GM12878 (cell line): ENCODE measurements around the gene MESP2. TPM values are rescaled to one million over a fixed set of nuclear protein-coding genes. Genes with fewer than 3 reads are reported as not detected.
A peak's percentile ranks its signal among the peaks of the same experiment; 100 is the strongest.
"Not testable (repeated sequence)": the region's sequence is repeated elsewhere in the genome, so short reads cannot be mapped to it uniquely, and the experiment has no call there.

Source experiments
- ATAC-seq: fragments of 200-7000 bp; cut with Tn5 transposase; 3 replicates; pipeline ENCODE4 v1.9.1; 2020; ENCODE audit warnings: mild to moderate bottlenecking, moderate library complexity
- BruUV-seq: library from RNA; stranded (reverse); fragments of 400-500 nt; replicated peaks from 2 replicates; lab custom pipeline; 2021; lab: Mats Ljungman, UMichigan
- CTCF ChIA-PET: fragments of 300-600 bp; sonication (Branson Sonifier 250); formaldehyde crosslinking; extraction: SDS; loops from one replicate; lab custom pipeline; 2021; ENCODE audit warnings: inconsistent platforms; lab: Yijun Ruan, JAX
- POLR2A ChIA-PET: fragments of 350-600 bp; formaldehyde crosslinking; extraction: SDS; loops from one replicate; lab custom pipeline; 2021; ENCODE audit warnings: inconsistent platforms; lab: Charles Lee
- RAD21 ChIA-PET: fragments of 300-600 bp; sonication (Branson Sonifier 250); formaldehyde crosslinking; loops from one replicate; lab custom pipeline; 2023; ENCODE audit warnings: antibody characterized with exemption; ENCODE audit not compliant: unreplicated experiment; lab: Charles Lee
- SMC1A ChIA-PET: fragments of 300-600 bp; sonication (Branson Sonifier 250); formaldehyde crosslinking; loops from one replicate; lab custom pipeline; 2023; ENCODE audit not compliant: unreplicated experiment, uncharacterized antibody; lab: Charles Lee
- DNase-seq: peaks from one replicate; pipeline ENCODE4 v3.0.0-alpha.2; 2011; ENCODE audit warnings: low read depth, low spot score
- FAIRE-seq: peaks from 3 replicates; lab custom pipeline; 2011; peaks lifted over from hg19 to GRCh38; lab: Jason Lieb, UNC
- H2AFZ ChIP-seq: 2 replicates; pipeline ENCODE4 v1.6.0; 2011; ENCODE audit warnings: low read depth, low read length, control low read depth; ENCODE audit not compliant: control insufficient read depth
- H3K27ac ChIP-seq: 2 replicates; pipeline ENCODE4 v1.5.1; 2011; ENCODE audit warnings: control low read depth; ENCODE audit not compliant: control insufficient read depth, insufficient read depth
- H3K27me3 ChIP-seq, 2 experiments: replicated peaks in 1 of 2; 2 replicates each; pipeline versions ENCODE4 v1.6.0 to v1.6.1; 2011; ENCODE audit warnings: low read length in 1 of 2; ENCODE audit not compliant: control insufficient read depth in 2 of 2, insufficient read depth in 2 of 2
- H3K36me3 ChIP-seq, 2 experiments: 2 replicates each; pipeline ENCODE4 v1.5.1; 2011; ENCODE audit warnings: low read length in 1 of 2; ENCODE audit not compliant: control insufficient read depth in 2 of 2, insufficient read depth in 2 of 2
- H3K4me1 ChIP-seq: 2 replicates; pipeline ENCODE4 v1.6.1; 2011; ENCODE audit warnings: mild to moderate bottlenecking, low read length, moderate library complexity, mixed read lengths; ENCODE audit not compliant: control insufficient read depth, insufficient read depth
- H3K4me2 ChIP-seq: 2 replicates; pipeline ENCODE4 v1.6.0; 2011; ENCODE audit warnings: control low read depth; ENCODE audit not compliant: control insufficient read depth, insufficient read depth
- H3K4me3 ChIP-seq: fragments of 200-600 bp; sonication (generic); 2 replicates; pipeline ENCODE4 v1.5.1; 2016
- H3K79me2 ChIP-seq: 2 replicates; pipeline ENCODE4 v1.6.0; 2011; ENCODE audit warnings: low read length; ENCODE audit not compliant: control insufficient read depth, insufficient read depth
- H3K9ac ChIP-seq: 2 replicates; pipeline ENCODE4 v1.8.0; 2011; ENCODE audit warnings: low read length, control low read depth, mixed read lengths; ENCODE audit not compliant: control insufficient read depth, insufficient read depth
- H3K9me3 ChIP-seq: replicated peaks from 3 replicates; pipeline ENCODE4 v1.5.1; 2011; ENCODE audit warnings: mild to moderate bottlenecking, low read length; ENCODE audit not compliant: control insufficient read depth, insufficient read depth
- H4K20me1 ChIP-seq: 2 replicates; pipeline ENCODE4 v1.6.0; 2011; ENCODE audit not compliant: control insufficient read depth, insufficient read depth
- FOS ChIP-seq: IDR thresholded peaks from 3 replicates; pipeline ENCODE4 v1.6.1; 2011; ENCODE audit warnings: borderline replicate concordance; ENCODE audit not compliant: insufficient read length; ENCODE audit errors: extremely low read depth
- HDAC2 ChIP-seq: fragments of 200-600 bp; sonication (generic); IDR thresholded peaks from 2 replicates; pipeline ENCODE4 v1.6.1; 2017
- MEF2A ChIP-seq: IDR thresholded peaks from 2 replicates; pipeline ENCODE4 v1.6.1; 2011; ENCODE audit warnings: low read depth, mild to moderate bottlenecking, low read length, moderate library complexity; ENCODE audit not compliant: insufficient read depth
- STAT3 ChIP-seq: IDR thresholded peaks from 2 replicates; pipeline ENCODE4 v1.6.1; 2011; ENCODE audit warnings: low read depth, low read length, improper control_type of control experiment
- SUPT20H ChIP-seq: IDR thresholded peaks from 2 replicates; pipeline ENCODE4 v1.6.1; 2011; ENCODE audit warnings: low read depth, mild to moderate bottlenecking, low read length, moderate library complexity, borderline replicate concordance; ENCODE audit not compliant: control insufficient read depth
- WGBS: methylation state at CpG from one replicate; pipeline ENCODE4 v1.1.6; 2016; ENCODE audit warnings: low lambda C conversion rate; ENCODE audit not compliant: insufficient replicate concordance, insufficient coverage; ENCODE audit errors: missing lambda C conversion rate; 5-methylcytosine and 5-hydroxymethylcytosine counted together
- in situ Hi-C: fragments of 300-500 bp; cut with MboI; formaldehyde crosslinking; loops from 9 replicates; pipeline ENCODE4 v1.14.3; 2018; ENCODE audit warnings: mixed read lengths
- intact Hi-C: fragments of 100-400 bp; cut with micrococcal nuclease; formaldehyde crosslinking; loops from one replicate; pipeline ENCODE4 v1.14.2; 2022; ENCODE audit not compliant: unreplicated experiment
- polyA plus RNA-seq, 11 experiments: library from polyadenylated mRNA; depleted of rRNA in 4 of 11; unstranded in 6 of 11; stranded (reverse) in 5 of 11; fragments of >200 nt; fragmentation: Nextera tagmentation in 4 of 11; fragmentation: Illumina TruSeq in 1 of 11; extraction: Ambion mirVana in 4 of 11; extraction: Trizol in 1 of 11; gene quantifications; 1 replicate in 1 of 11; 2 replicates in 10 of 11; pipeline versions ENCODE4 v1.2.1 to v1.2.3, GENCODE V29; 2011 to 2016; ENCODE audit warnings: inconsistent platforms in 2 of 11, missing spikeins in 2 of 11, low read depth in 1 of 11
- total RNA-seq, 4 experiments: library from RNA; depleted of rRNA in 3 of 4; stranded (reverse); fragments of >200 nt in 3 of 4; fragmentation: Illumina TruSeq in 1 of 4; extraction: Trizol in 1 of 4; gene quantifications; 2 replicates each; pipeline versions ENCODE4 v1.2.1 to v1.2.3, GENCODE V29; 2013 to 2021

The MESP2 gene
- total and polyA plus RNA-seq, 10 of the 15 experiments (the other 5 are each of a cell fraction or from before 2014, with no cell fraction given), result 0.04 TPM; not detected in 9

DNA sequence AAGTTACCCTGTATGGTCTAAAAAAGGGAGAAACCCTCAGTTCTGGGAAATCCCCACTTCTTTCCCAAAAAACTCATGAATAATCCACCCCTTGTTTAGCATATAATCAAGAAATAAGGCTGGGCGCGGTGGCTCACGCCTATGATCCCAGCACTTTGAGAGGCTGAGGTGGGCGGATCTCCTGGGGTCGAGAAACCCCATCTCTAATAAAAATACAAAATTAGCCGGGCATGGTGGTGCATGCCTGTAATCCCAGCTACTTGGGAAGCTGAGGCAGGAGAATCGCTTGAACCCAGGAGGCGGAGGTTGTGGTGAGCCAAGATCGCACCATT lies 6.5 kb downstream of the MESP2 start:
- POLR2A ChIA-PET, ATAC-seq: not testable (repeated sequence)
- WGBS, result 19% methylated on average over 9 of the region's 9 CpGs

DNA sequence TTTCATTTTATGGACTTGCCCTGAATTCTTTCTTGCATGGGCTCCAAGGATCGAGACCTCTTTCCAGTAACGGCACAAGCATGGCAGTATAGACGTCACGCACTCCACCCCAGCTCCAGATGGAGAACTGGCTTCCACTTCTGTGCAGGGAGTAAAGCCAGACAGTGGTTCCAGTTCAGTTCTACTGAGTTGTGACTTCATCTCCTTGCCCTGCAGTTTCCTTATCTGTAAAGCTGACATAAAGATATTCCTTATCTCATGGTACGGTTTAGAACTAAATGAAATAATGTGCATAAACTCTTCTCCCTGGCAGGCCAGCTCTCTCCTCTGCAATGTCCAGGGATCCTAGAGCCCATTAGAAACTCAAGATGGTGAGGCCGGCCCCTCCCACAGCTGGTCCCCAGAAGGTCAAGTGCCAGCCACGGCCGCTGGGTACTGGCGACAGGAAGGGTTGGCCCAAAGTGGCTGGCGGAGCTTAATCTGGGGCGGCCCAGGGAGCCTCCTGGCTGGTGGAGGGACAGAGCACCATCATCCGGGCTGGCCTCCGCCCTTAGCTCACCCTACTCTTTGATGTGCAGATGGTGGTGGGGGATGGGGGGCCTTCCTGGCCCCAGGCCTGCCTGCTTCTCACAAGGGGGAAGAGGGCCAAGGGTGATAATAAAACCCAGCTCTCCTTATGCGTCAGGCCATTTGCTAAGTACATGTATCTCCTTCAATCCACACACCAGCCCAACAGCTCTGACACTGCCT lies 7.2 kb downstream of the MESP2 start:
- Histone ChIP-seq H3K79me2 (no peaks in the 10 kb centered on the region), H3K4me1 (peaks cover 23% of the 10 kb centered on the region), H2AFZ (no peak overlapping the region), H3K4me3 (no peak overlapping the region), H3K27ac (no peak overlapping the region), H3K4me2 (no peak overlapping the region), H3K27me3 (no peaks in the 10 kb centered on the region), H3K9ac (no peak overlapping the region), H3K36me3 (no peaks in the 10 kb centered on the region), H3K9me3 (peaks cover 2% of the 10 kb centered on the region; the same call in 2 of the 3 replicates), H4K20me1 (no peaks in the 10 kb centered on the region)
- TF ChIP-seq SUPT20H (no peak), MEF2A (no peak), HDAC2 (no peak), STAT3 (no peak), FOS (no peak)
- WGBS, result 67% methylated on average over 14 of the region's 14 CpGs
- in situ Hi-C loops, result no loop called here
- FAIRE-seq (no peak), DNase-seq (no peak), ATAC-seq (no peak)
- ChIA-PET SMC1A (interaction anchor here (0.8 to 1.5 kb wide), 4 partner anchors 12 to 91 kb away, joined by 3 to 6 read pairs (median 3); no protein-coding TSS in a partner anchor), CTCF (interaction anchor here (0.6 to 3.5 kb wide), 5 partner anchors 12 to 450 kb away, joined by 3 to 27 read pairs (median 4); partner anchors contain the start of genes CIB1 and GDPGP1), POLR2A (interaction anchor here (0.9 to 1.0 kb wide), 2 partner anchors 11 to 92 kb away, joined by 3 to 4 read pairs; no protein-coding TSS in a partner anchor), RAD21 (interaction anchor here (0.6 to 1.7 kb wide), 3 partner anchors 22 to 91 kb away, joined by 3 to 7 read pairs (median 3); no protein-coding TSS in a partner anchor)
- no TSS peak for BruUV-seq
- intact Hi-C loops, result no loop called here

More for the DNA sequence above, 6.5 kb downstream of the MESP2 start:
- H2AFZ ChIP-seq, DNase-seq, H3K36me3 ChIP-seq, H3K4me3 ChIP-seq, FAIRE-seq, in situ Hi-C loops, intact Hi-C loops, H3K9me3 ChIP-seq, H3K9ac ChIP-seq, H3K79me2 ChIP-seq, BruUV-seq, H3K27ac ChIP-seq, H4K20me1 ChIP-seq, H3K27me3 ChIP-seq: not testable (repeated sequence)
- SMC1A ChIA-PET, result interaction anchor here (0.8 to 1.5 kb wide), 3 partner anchors 22 to 92 kb away, joined by 3 to 6 read pairs (median 3); no protein-coding TSS in a partner anchor
- CTCF ChIA-PET, result interaction anchor here (0.6 to 3.5 kb wide), 5 partner anchors 12 to 451 kb away, joined by 3 to 27 read pairs (median 4); partner anchors contain the start of genes CIB1 and GDPGP1
- H3K4me2 ChIP-seq, result peak overlapping the region; percentile 92
- H3K4me1 ChIP-seq, result peaks cover 23% of the 10 kb centered on the region
- RAD21 ChIA-PET, result interaction anchor here (0.6 to 2.3 kb wide), 3 partner anchors 21 to 92 kb away, joined by 3 to 15 read pairs (median 3); no protein-coding TSS in a partner anchor
